H9 (cell line): Measurements from ENCODE around the gene MLIP. TPM values are rescaled to one million over a fixed set of nuclear protein-coding genes. Genes with fewer than 3 reads are reported as not detected.

Experiments
- DNase-seq: peaks from one replicate; pipeline ENCODE4 v3.0.0-alpha.2; 2017
- H2AFZ ChIP-seq: one replicate; pipeline ENCODE4 v1.6.1; 2013; ENCODE audit warnings: mild to moderate bottlenecking, low read length, control low read depth, moderate library complexity
- H2AK5ac ChIP-seq: 2 replicates; pipeline ENCODE4 v1.6.1; 2013; ENCODE audit warnings: low read length, control low read depth, mixed read lengths; ENCODE audit not compliant: insufficient read length
- H2BK120ac ChIP-seq: one replicate; pipeline ENCODE4 v1.6.1; 2013; ENCODE audit warnings: low read depth, mild to moderate bottlenecking, low read length, control low read depth, inconsistent platforms; ENCODE audit not compliant: poor library complexity, severe bottlenecking
- H2BK12ac ChIP-seq: 2 replicates; pipeline ENCODE4 v1.6.1; 2013; ENCODE audit warnings: low read length, control low read depth, mixed read lengths, low read depth; ENCODE audit not compliant: insufficient read length
- H2BK15ac ChIP-seq: 2 replicates; pipeline ENCODE4 v1.6.1; 2013; ENCODE audit warnings: low read depth, low read length, control low read depth
- H2BK20ac ChIP-seq: one replicate; pipeline ENCODE4 v1.6.1; 2013; ENCODE audit warnings: low read depth, mild to moderate bottlenecking, low read length, control low read depth, inconsistent platforms; ENCODE audit not compliant: poor library complexity, severe bottlenecking
- H2BK5ac ChIP-seq: 2 replicates; pipeline ENCODE4 v1.6.1; 2013; ENCODE audit warnings: low read length, control low read depth, mixed read lengths; ENCODE audit not compliant: insufficient read length
- H3K14ac ChIP-seq: 2 replicates; pipeline ENCODE4 v1.6.1; 2013; ENCODE audit warnings: low read length, control low read depth; ENCODE audit not compliant: insufficient read depth
- H3K18ac ChIP-seq: 2 replicates; pipeline ENCODE4 v1.6.1; 2013; ENCODE audit warnings: low read depth, mild to moderate bottlenecking, mixed read lengths, low read length, control low read depth; ENCODE audit not compliant: insufficient read length
- H3K23ac ChIP-seq: 2 replicates; pipeline ENCODE4 v1.6.1; 2013; ENCODE audit warnings: low read length, control low read depth, mixed read lengths, low read depth; ENCODE audit not compliant: insufficient read length
- H3K23me2 ChIP-seq: 2 replicates; pipeline ENCODE4 v1.6.1; 2013; ENCODE audit warnings: low read depth, mild to moderate bottlenecking, mixed read lengths, low read length, control low read depth; ENCODE audit not compliant: insufficient read length, poor library complexity, severe bottlenecking
- H3K27ac ChIP-seq: 2 replicates; pipeline ENCODE4 v1.5.1; 2013; ENCODE audit warnings: low read length, control low read depth, mixed read lengths, low read depth; ENCODE audit not compliant: insufficient read length
- H3K27me3 ChIP-seq: 2 replicates; pipeline ENCODE4 v1.6.1; 2013; ENCODE audit warnings: low read length, control low read depth, inconsistent platforms; ENCODE audit not compliant: insufficient read depth
- H3K4ac ChIP-seq: 2 replicates; pipeline ENCODE4 v1.6.1; 2013; ENCODE audit warnings: low read depth, mild to moderate bottlenecking, control low read depth, inconsistent platforms, low read length, moderate library complexity
- H3K4me1 ChIP-seq: 2 replicates; pipeline ENCODE4 v1.6.1; 2013; ENCODE audit warnings: low read length, control low read depth, inconsistent platforms; ENCODE audit not compliant: insufficient read depth
- H3K4me2 ChIP-seq: 2 replicates; pipeline ENCODE4 v1.6.1; 2013; ENCODE audit warnings: low read length, control low read depth, mixed read lengths; ENCODE audit not compliant: insufficient read length, insufficient read depth
- H3K56ac ChIP-seq: 2 replicates; pipeline ENCODE4 v1.6.1; 2013; ENCODE audit warnings: low read depth, mild to moderate bottlenecking, mixed read lengths, low read length, control low read depth; ENCODE audit not compliant: insufficient read length
- H3K79me1 ChIP-seq: 2 replicates; pipeline ENCODE4 v1.6.1; 2013; ENCODE audit warnings: low read depth, mild to moderate bottlenecking, moderate library complexity, low read length, control low read depth, inconsistent platforms; ENCODE audit not compliant: insufficient read depth, poor library complexity, severe bottlenecking
- H3K79me2 ChIP-seq: 2 replicates; pipeline ENCODE4 v1.6.1; 2013; ENCODE audit warnings: low read length, control low read depth, inconsistent platforms; ENCODE audit not compliant: insufficient read depth
- H3K9ac ChIP-seq: 2 replicates; pipeline ENCODE4 v1.6.1; 2013; ENCODE audit warnings: low read length, control low read depth, mixed read lengths; ENCODE audit not compliant: insufficient read length; ENCODE audit errors: extremely low read depth
- H3K9me3 ChIP-seq: one replicate; pipeline ENCODE4 v1.6.1; 2013; ENCODE audit warnings: low read depth, low read length, inconsistent platforms; ENCODE audit not compliant: control insufficient read depth
- H3T11ph ChIP-seq: one replicate; pipeline ENCODE4 v1.6.1; 2013; ENCODE audit warnings: mild to moderate bottlenecking, low read length, control low read depth, inconsistent platforms
- H4K20me1 ChIP-seq: one replicate; pipeline ENCODE4 v1.6.1; 2013; ENCODE audit not compliant: control insufficient read depth, insufficient read length, insufficient read depth
- H4K5ac ChIP-seq: 2 replicates; pipeline ENCODE4 v1.6.1; 2013; ENCODE audit warnings: low read depth, mild to moderate bottlenecking, mixed read lengths, low read length, control low read depth; ENCODE audit not compliant: insufficient read length
- H4K8ac ChIP-seq: replicated peaks from 2 replicates; pipeline ENCODE4 v1.6.1; 2013; ENCODE audit warnings: low read length, control low read depth, mixed read lengths, low read depth; ENCODE audit not compliant: insufficient read length
- H4K91ac ChIP-seq: 2 replicates; pipeline ENCODE4 v1.6.1; 2013; ENCODE audit warnings: low read depth, mild to moderate bottlenecking, moderate library complexity, mixed read lengths, low read length, control low read depth; ENCODE audit not compliant: insufficient read length
- H3K27ac Mint-ChIP-seq, 3 experiments: 2 replicates in 2 of 3; 3 replicates in 1 of 3; pipeline ENCODE4 v1.8.0; 2020 to 2021; ENCODE audit warnings: mixed read lengths in 3 of 3, mild to moderate bottlenecking in 1 of 3, moderate library complexity in 1 of 3
- H3K27me3 Mint-ChIP-seq: 2 replicates; pipeline ENCODE4 v1.8.0; 2021; ENCODE audit warnings: low read depth, mild to moderate bottlenecking, moderate library complexity, mixed read lengths
- H3K36me3 Mint-ChIP-seq, 3 experiments: 2 replicates in 2 of 3; 3 replicates in 1 of 3; pipeline ENCODE4 v1.8.0; 2020 to 2021; ENCODE audit warnings: low read depth in 3 of 3, mixed read lengths in 3 of 3; ENCODE audit not compliant: insufficient read depth in 1 of 3
- H3K4me1 Mint-ChIP-seq, 2 experiments: 2 replicates each; pipeline ENCODE4 v1.8.0; 2020; ENCODE audit warnings: mixed read lengths in 2 of 2
- H3K4me3 Mint-ChIP-seq, 2 experiments: 2 replicates in 1 of 2; 3 replicates in 1 of 2; pipeline ENCODE4 v1.8.0; 2020 to 2021; ENCODE audit warnings: mild to moderate bottlenecking in 2 of 2, mixed read lengths in 2 of 2, moderate library complexity in 1 of 2
- H3K9me3 Mint-ChIP-seq, 2 experiments: 2 replicates in 1 of 2; 3 replicates in 1 of 2; pipeline ENCODE4 v1.8.0; 2020; ENCODE audit warnings: mild to moderate bottlenecking in 2 of 2, mixed read lengths in 2 of 2, moderate library complexity in 1 of 2
- CTCF ChIP-seq: fragments of 200-600 bp; sonication (generic); conservative IDR thresholded peaks from 3 replicates; pipeline ENCODE4 v1.8.0; 2021; ENCODE audit warnings: antibody characterized with exemption, mild to moderate bottlenecking
- WGBS: extraction: QIAGEN DNeasy Blood & Tissue Kit; methylation state at CpG from one replicate; pipeline ENCODE4 v1.1.7; 2013; ENCODE audit warnings: missing lambda C conversion rate, low lambda C conversion rate, mixed read lengths; ENCODE audit not compliant: insufficient read length; ENCODE audit errors: extremely low coverage; 5-methylcytosine and 5-hydroxymethylcytosine counted together
- total RNA-seq: library from RNA; stranded (reverse); gene quantifications from 2 replicates; pipeline ENCODE4 v1.2.1, GENCODE V29; 2021

Gene MLIP
- total RNA-seq, 1 experiment from 2014 or later: not detected

- TF ChIP-seq CTCF: no peak
- Histone ChIP-seq H3K27me3 (no peaks in the 10 kb centered on the region), H2AK5ac (no peak overlapping the region), H3K14ac (no peak overlapping the region), H2BK5ac (no peak overlapping the region), H2BK120ac (no peak overlapping the region), H3K79me1 (no peaks in the 10 kb centered on the region), H2AFZ (no peak overlapping the region), H4K8ac (no peak overlapping the region), H2BK15ac (no peak overlapping the region), H4K5ac (no peak overlapping the region), H3K9me3 (no peaks in the 10 kb centered on the region), H4K91ac (no peak overlapping the region), H3T11ph (no peak overlapping the region), H3K4me1 (no peaks in the 10 kb centered on the region), H3K9ac (no peak overlapping the region), H3K79me2 (no peaks in the 10 kb centered on the region), H4K20me1 (no peaks in the 10 kb centered on the region), H3K27ac (no peak overlapping the region), H3K23ac (no peak overlapping the region), H3K23me2 (no peaks in the 10 kb centered on the region), H2BK20ac (no peak overlapping the region), H3K4me2 (no peak overlapping the region), H3K56ac (no peak overlapping the region), H3K18ac (no peak overlapping the region), H2BK12ac (no peak overlapping the region), H3K4ac (no peak overlapping the region)
- Mint-ChIP-seq H3K4me1 (peaks cover 10 to 13% of the 10 kb centered on the region in 2 experiments), H3K36me3 (no peaks in the 10 kb centered on the region), H3K9me3 (no peaks in the 10 kb centered on the region), H3K27me3 (no peaks in the 10 kb centered on the region; the same call in none of the 2 replicates), H3K4me3 (no peak overlapping the region), H3K27ac (no peak overlapping the region)
- WGBS: no CpG with 5 or more reads among the region's 3 CpGs
- DNase-seq: no peak
Measured at GRCh38 chr6:54198134-54198533, 86.9 kb downstream of the MLIP start.
